Neural progenitor cell (in vitro differentiated cells): ENCODE measurements around the gene SLC16A9. TPM values are rescaled to one million over a fixed set of nuclear protein-coding genes. Genes with fewer than 3 reads are reported as not detected.
A peak's percentile ranks its signal among the peaks of the same experiment; 100 is the strongest.

ENCODE experiments used
- DNase-seq: peaks from one replicate; pipeline ENCODE4 v3.0.0-alpha.2; 2016; ENCODE audit warnings: low spot score
- H2AFZ ChIP-seq: fragments of 200-600 bp; sonication (generic); replicated peaks from 2 replicates; pipeline ENCODE4 v1.6.1; 2016; ENCODE audit warnings: antibody characterized with exemption
- H3F3A ChIP-seq: fragments of 200-600 bp; sonication (generic); 2 replicates; pipeline ENCODE4 v1.6.1; 2016; ENCODE audit warnings: antibody characterized with exemption, low read depth
- H3K27ac ChIP-seq: fragments of 200-600 bp; sonication (generic); 2 replicates; pipeline ENCODE4 v1.5.1; 2016; ENCODE audit warnings: mild to moderate bottlenecking
- H3K27me3 ChIP-seq: fragments of 200-600 bp; sonication (generic); 2 replicates; pipeline ENCODE4 v1.6.1; 2016; ENCODE audit warnings: mild to moderate bottlenecking, moderate library complexity
- H3K36me3 ChIP-seq: fragments of 200-600 bp; sonication (generic); 2 replicates; pipeline ENCODE4 v1.5.1; 2016
- H3K4me1 ChIP-seq: fragments of 200-600 bp; sonication (generic); 2 replicates; pipeline ENCODE4 v1.6.1; 2016; ENCODE audit warnings: mixed run types
- H3K4me2 ChIP-seq: fragments of 200-600 bp; sonication (generic); 2 replicates; pipeline ENCODE4 v1.6.1; 2016
- H3K4me3 ChIP-seq: fragments of 200-600 bp; sonication (generic); 2 replicates; pipeline ENCODE4 v1.5.1; 2016
- H3K79me2 ChIP-seq: fragments of 200-600 bp; sonication (generic); 2 replicates; pipeline ENCODE4 v1.6.1; 2016; ENCODE audit warnings: low read depth
- H3K9ac ChIP-seq: fragments of 200-600 bp; sonication (generic); 2 replicates; pipeline ENCODE4 v1.6.1; 2016
- H3K9me3 ChIP-seq: fragments of 200-600 bp; sonication (generic); 2 replicates; pipeline ENCODE4 v1.5.1; 2016; ENCODE audit warnings: low read depth
- H4K20me1 ChIP-seq: fragments of 200-600 bp; sonication (generic); 2 replicates; pipeline ENCODE4 v1.6.1; 2016; ENCODE audit warnings: low read depth
- H3K27ac Mint-ChIP-seq: 3 replicates; pipeline ENCODE4 v1.8.0; 2021; ENCODE audit warnings: mixed read lengths
- H3K27me3 Mint-ChIP-seq: 2 replicates; pipeline ENCODE4 v1.8.0; 2022; ENCODE audit warnings: low read depth, mild to moderate bottlenecking, inconsistent platforms, moderate library complexity, mixed read lengths; ENCODE audit not compliant: insufficient read depth
- H3K36me3 Mint-ChIP-seq: 3 replicates; pipeline ENCODE4 v1.8.0; 2021; ENCODE audit warnings: mixed read lengths
- H3K4me1 Mint-ChIP-seq: 3 replicates; pipeline ENCODE4 v1.8.0; 2021; ENCODE audit warnings: mixed read lengths
- H3K4me3 Mint-ChIP-seq: 3 replicates; pipeline ENCODE4 v1.8.0; 2021; ENCODE audit warnings: mild to moderate bottlenecking, moderate library complexity, mixed read lengths
- H3K9me3 Mint-ChIP-seq: 3 replicates; pipeline ENCODE4 v1.8.0; 2020; ENCODE audit warnings: mixed read lengths
- EZH2 ChIP-seq: fragments of 200-600 bp; sonication (generic); IDR thresholded peaks from 2 replicates; pipeline ENCODE4 v1.6.1; 2017; ENCODE audit warnings: antibody characterized with exemption, mild to moderate bottlenecking, moderate library complexity
- EZH2phosphoT487 ChIP-seq: fragments of 200-600 bp; sonication (generic); IDR thresholded peaks from 2 replicates; pipeline ENCODE4 v1.6.1; 2017; ENCODE audit warnings: antibody characterized with exemption
- total RNA-seq: library from RNA; depleted of rRNA; stranded (reverse); fragments of >200 nt; gene quantifications from 2 replicates; pipeline ENCODE4 v1.2.3, GENCODE V29; 2015; ENCODE audit warnings: low replicate concordance
- TF ChIP-seq, protein P1 (sequence below): fragments of 200-600 bp; sonication (generic); IDR thresholded peaks from 2 replicates; pipeline ENCODE4 v1.5.1; 2017; ENCODE audit warnings: antibody characterized with exemption, mild to moderate bottlenecking

Gene SLC16A9
- total RNA-seq, 1 donor from 2014 or later, result 48.5 TPM

DNA sequence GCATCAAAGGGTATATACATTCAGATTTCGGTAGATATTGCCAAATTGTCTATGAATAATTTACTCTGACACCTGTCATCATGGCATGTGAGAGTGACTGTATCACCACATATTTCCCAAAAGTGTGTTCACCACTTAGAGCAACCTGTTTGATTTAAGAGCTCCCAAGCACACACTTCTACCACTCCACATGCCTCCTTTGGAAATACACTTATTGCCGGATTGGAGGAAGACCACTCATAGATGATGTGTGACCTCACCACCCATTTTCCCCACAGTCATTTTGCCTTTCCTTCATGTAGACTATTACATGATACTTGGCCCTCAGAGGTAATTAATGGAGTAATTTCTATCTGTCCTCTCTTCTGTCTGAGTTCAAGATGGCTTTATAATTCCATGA is 75.5 kb downstream of the SLC16A9 start:
- H3K27ac ChIP-seq, result no peak overlapping the region
- no peak overlapping the region for H2AFZ ChIP-seq
- H3K27me3 ChIP-seq, result no peaks in the 10 kb centered on the region
- no peaks in the 10 kb centered on the region for H3K9me3 Mint-ChIP-seq
- no peak for DNase-seq
- no peak for TF ChIP-seq EZH2phosphoT487
- TF ChIP-seq EZH2, result no peak
- TF ChIP-seq, protein P1, sequence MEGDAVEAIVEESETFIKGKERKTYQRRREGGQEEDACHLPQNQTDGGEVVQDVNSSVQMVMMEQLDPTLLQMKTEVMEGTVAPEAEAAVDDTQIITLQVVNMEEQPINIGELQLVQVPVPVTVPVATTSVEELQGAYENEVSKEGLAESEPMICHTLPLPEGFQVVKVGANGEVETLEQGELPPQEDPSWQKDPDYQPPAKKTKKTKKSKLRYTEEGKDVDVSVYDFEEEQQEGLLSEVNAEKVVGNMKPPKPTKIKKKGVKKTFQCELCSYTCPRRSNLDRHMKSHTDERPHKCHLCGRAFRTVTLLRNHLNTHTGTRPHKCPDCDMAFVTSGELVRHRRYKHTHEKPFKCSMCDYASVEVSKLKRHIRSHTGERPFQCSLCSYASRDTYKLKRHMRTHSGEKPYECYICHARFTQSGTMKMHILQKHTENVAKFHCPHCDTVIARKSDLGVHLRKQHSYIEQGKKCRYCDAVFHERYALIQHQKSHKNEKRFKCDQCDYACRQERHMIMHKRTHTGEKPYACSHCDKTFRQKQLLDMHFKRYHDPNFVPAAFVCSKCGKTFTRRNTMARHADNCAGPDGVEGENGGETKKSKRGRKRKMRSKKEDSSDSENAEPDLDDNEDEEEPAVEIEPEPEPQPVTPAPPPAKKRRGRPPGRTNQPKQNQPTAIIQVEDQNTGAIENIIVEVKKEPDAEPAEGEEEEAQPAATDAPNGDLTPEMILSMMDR, result no peak
- H3K27ac Mint-ChIP-seq, result no peak overlapping the region
- H3F3A ChIP-seq, result no peaks in the 10 kb centered on the region
- peaks cover 2% of the 10 kb centered on the region for H3K27me3 Mint-ChIP-seq
- H3K4me3 Mint-ChIP-seq, result no peak overlapping the region
- no peaks in the 10 kb centered on the region for H3K79me2 ChIP-seq
- H3K4me2 ChIP-seq, result no peak overlapping the region
- H3K9ac ChIP-seq, result no peak overlapping the region
- no peaks in the 10 kb centered on the region for H3K36me3 Mint-ChIP-seq
- no peaks in the 10 kb centered on the region for H3K36me3 ChIP-seq
- peaks cover 3% of the 10 kb centered on the region for H3K4me1 ChIP-seq
- H3K9me3 ChIP-seq, result no peaks in the 10 kb centered on the region
- no peaks in the 10 kb centered on the region for H4K20me1 ChIP-seq
- no peak overlapping the region for H3K4me3 ChIP-seq
- H3K4me1 Mint-ChIP-seq, result no peaks in the 10 kb centered on the region

DNA sequence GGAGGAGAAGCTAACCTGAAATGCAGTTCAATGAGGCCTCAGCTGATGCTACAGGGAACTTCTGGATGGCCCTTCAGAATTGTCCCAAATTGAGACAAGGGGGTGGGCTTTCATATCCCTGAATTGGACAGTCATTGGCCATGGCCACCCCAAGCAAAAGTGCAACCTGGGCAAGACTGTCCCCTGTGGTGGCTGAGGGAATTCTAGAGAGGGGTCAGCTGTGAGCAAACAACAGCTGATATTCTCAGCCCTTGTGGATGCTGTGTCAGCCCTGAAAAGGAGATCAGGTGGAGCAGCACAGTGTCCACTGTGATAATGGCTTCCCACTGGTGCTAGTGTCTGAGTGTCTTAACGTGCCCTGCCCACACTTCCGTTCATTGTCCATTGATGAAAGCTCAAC is 76.6 kb downstream of the SLC16A9 start:
- no peaks in the 10 kb centered on the region for H3K9me3 ChIP-seq
- DNase-seq, result no peak

GRCh38 chr10:59631882-59632807 is 77.5 kb downstream of the SLC16A9 start:
- Mint-ChIP-seq H3K9me3 (no peaks in the 10 kb centered on the region), H3K27ac (no peak overlapping the region), H3K4me3 (no peak overlapping the region), H3K36me3 (no peaks in the 10 kb centered on the region), H3K27me3 (peaks cover 2% of the 10 kb centered on the region), H3K4me1 (no peaks in the 10 kb centered on the region)
- H4K20me1 ChIP-seq, result no peaks in the 10 kb centered on the region
- TF ChIP-seq EZH2, result no peak
- no peak for TF ChIP-seq EZH2phosphoT487
- TF ChIP-seq, protein P1, result no peak
- H3K79me2 ChIP-seq, result no peaks in the 10 kb centered on the region
- no peaks in the 10 kb centered on the region for H3K9me3 ChIP-seq
- no peak overlapping the region for H3K4me3 ChIP-seq
- H3K4me2 ChIP-seq, result no peak overlapping the region
- H3K4me1 ChIP-seq, result peaks cover 13% of the 10 kb centered on the region
- no peak overlapping the region for H3K27ac ChIP-seq
- no peak overlapping the region for H2AFZ ChIP-seq
- no peaks in the 10 kb centered on the region for H3F3A ChIP-seq
- no peak for DNase-seq
- no peaks in the 10 kb centered on the region for H3K27me3 ChIP-seq
- H3K9ac ChIP-seq, result no peak overlapping the region
- no peaks in the 10 kb centered on the region for H3K36me3 ChIP-seq

More for the DNA sequence above, 76.6 kb downstream of the SLC16A9 start:
- H3K4me3 Mint-ChIP-seq, result peak overlapping the region; percentile 23
- Histone ChIP-seq H4K20me1 (no peaks in the 10 kb centered on the region), H3K79me2 (no peaks in the 10 kb centered on the region), H3K4me1 (peaks cover 10% of the 10 kb centered on the region), H3K36me3 (no peaks in the 10 kb centered on the region), H3K4me3 (no peak overlapping the region), H3K9ac (no peak overlapping the region), H3F3A (no peaks in the 10 kb centered on the region), H2AFZ (no peak overlapping the region), H3K27ac (no peak overlapping the region), H3K27me3 (no peaks in the 10 kb centered on the region), H3K4me2 (no peak overlapping the region)
- H3K9me3 Mint-ChIP-seq, result no peaks in the 10 kb centered on the region
- H3K4me1 Mint-ChIP-seq, result no peaks in the 10 kb centered on the region
- no peak overlapping the region for H3K27ac Mint-ChIP-seq
- TF ChIP-seq EZH2phosphoT487 (no peak), EZH2 (no peak)
- TF ChIP-seq, protein P1, result peak; percentile 21
- peaks cover 2% of the 10 kb centered on the region for H3K27me3 Mint-ChIP-seq
- H3K36me3 Mint-ChIP-seq, result no peaks in the 10 kb centered on the region
